GM12878 (cell line): ENCODE measurements around the gene ENAH. TPM values are rescaled to one million over a fixed set of nuclear protein-coding genes. Genes with fewer than 3 reads are reported as not detected.

ENCODE experiments used
- ATAC-seq: fragments of 200-7000 bp; cut with Tn5 transposase; 3 replicates; pipeline ENCODE4 v1.9.1; 2020; ENCODE audit warnings: mild to moderate bottlenecking, moderate library complexity
- BruUV-seq: library from RNA; stranded (reverse); fragments of 400-500 nt; replicated peaks from 2 replicates; lab custom pipeline; 2021; lab: Mats Ljungman, UMichigan
- CTCF ChIA-PET: fragments of 300-600 bp; sonication (Branson Sonifier 250); formaldehyde crosslinking; extraction: SDS; loops from one replicate; lab custom pipeline; 2021; ENCODE audit warnings: inconsistent platforms; lab: Yijun Ruan, JAX
- POLR2A ChIA-PET: fragments of 350-600 bp; formaldehyde crosslinking; extraction: SDS; loops from one replicate; lab custom pipeline; 2021; ENCODE audit warnings: inconsistent platforms; lab: Charles Lee
- RAD21 ChIA-PET: fragments of 300-600 bp; sonication (Branson Sonifier 250); formaldehyde crosslinking; loops from one replicate; lab custom pipeline; 2023; ENCODE audit warnings: antibody characterized with exemption; ENCODE audit not compliant: unreplicated experiment; lab: Charles Lee
- SMC1A ChIA-PET: fragments of 300-600 bp; sonication (Branson Sonifier 250); formaldehyde crosslinking; loops from one replicate; lab custom pipeline; 2023; ENCODE audit not compliant: unreplicated experiment, uncharacterized antibody; lab: Charles Lee
- DNase-seq: peaks from one replicate; pipeline ENCODE4 v3.0.0-alpha.2; 2011; ENCODE audit warnings: low read depth, low spot score
- FAIRE-seq: peaks from 3 replicates; lab custom pipeline; 2011; peaks lifted over from hg19 to GRCh38; lab: Jason Lieb, UNC
- H2AFZ ChIP-seq: 2 replicates; pipeline ENCODE4 v1.6.0; 2011; ENCODE audit warnings: low read depth, low read length, control low read depth; ENCODE audit not compliant: control insufficient read depth
- H3K27ac ChIP-seq: 2 replicates; pipeline ENCODE4 v1.5.1; 2011; ENCODE audit warnings: control low read depth; ENCODE audit not compliant: control insufficient read depth, insufficient read depth
- H3K27me3 ChIP-seq, 2 experiments: replicated peaks in 1 of 2; 2 replicates each; pipeline versions ENCODE4 v1.6.0 to v1.6.1; 2011; ENCODE audit warnings: low read length in 1 of 2; ENCODE audit not compliant: control insufficient read depth in 2 of 2, insufficient read depth in 2 of 2
- H3K36me3 ChIP-seq, 2 experiments: 2 replicates each; pipeline ENCODE4 v1.5.1; 2011; ENCODE audit warnings: low read length in 1 of 2; ENCODE audit not compliant: control insufficient read depth in 2 of 2, insufficient read depth in 2 of 2
- H3K4me1 ChIP-seq: 2 replicates; pipeline ENCODE4 v1.6.1; 2011; ENCODE audit warnings: mild to moderate bottlenecking, low read length, moderate library complexity, mixed read lengths; ENCODE audit not compliant: control insufficient read depth, insufficient read depth
- H3K4me2 ChIP-seq: 2 replicates; pipeline ENCODE4 v1.6.0; 2011; ENCODE audit warnings: control low read depth; ENCODE audit not compliant: control insufficient read depth, insufficient read depth
- H3K4me3 ChIP-seq: fragments of 200-600 bp; sonication (generic); 2 replicates; pipeline ENCODE4 v1.5.1; 2016
- H3K79me2 ChIP-seq: 2 replicates; pipeline ENCODE4 v1.6.0; 2011; ENCODE audit warnings: low read length; ENCODE audit not compliant: control insufficient read depth, insufficient read depth
- H3K9ac ChIP-seq: 2 replicates; pipeline ENCODE4 v1.8.0; 2011; ENCODE audit warnings: low read length, control low read depth, mixed read lengths; ENCODE audit not compliant: control insufficient read depth, insufficient read depth
- H3K9me3 ChIP-seq: replicated peaks from 3 replicates; pipeline ENCODE4 v1.5.1; 2011; ENCODE audit warnings: mild to moderate bottlenecking, low read length; ENCODE audit not compliant: control insufficient read depth, insufficient read depth
- H4K20me1 ChIP-seq: 2 replicates; pipeline ENCODE4 v1.6.0; 2011; ENCODE audit not compliant: control insufficient read depth, insufficient read depth
- CEBPB ChIP-seq, 2 experiments: fragments of 150-350 bp in 1 of 2; IDR thresholded peaks; 2 replicates each; pipeline ENCODE4 v1.6.1; 2012 to 2014; ENCODE audit warnings: low read depth in 2 of 2, low read length in 2 of 2, borderline replicate concordance in 1 of 2, inconsistent platforms in 1 of 2
- CREM ChIP-seq: IDR thresholded peaks from 2 replicates; pipeline ENCODE4 v1.6.1; 2014; ENCODE audit warnings: antibody characterized with exemption, low read depth
- E4F1 ChIP-seq: fragments of 450-650 bp; IDR thresholded peaks from 2 replicates; pipeline ENCODE4 v1.6.1; 2018; ENCODE audit warnings: borderline replicate concordance, mild to moderate bottlenecking; ENCODE audit not compliant: partially characterized antibody
- NFYA ChIP-seq: IDR thresholded peaks from 2 replicates; pipeline ENCODE4 v1.6.1; 2011; ENCODE audit warnings: low read depth, mild to moderate bottlenecking, low read length, improper control_type of control experiment, borderline replicate concordance
- ZNF207 ChIP-seq: fragments of 450-650 bp; IDR thresholded peaks from 2 replicates; pipeline ENCODE4 v1.6.1; 2014; ENCODE audit warnings: antibody characterized with exemption, mild to moderate bottlenecking, borderline replicate concordance
- WGBS: methylation state at CpG from one replicate; pipeline ENCODE4 v1.1.6; 2016; ENCODE audit warnings: low lambda C conversion rate; ENCODE audit not compliant: insufficient replicate concordance, insufficient coverage; ENCODE audit errors: missing lambda C conversion rate; 5-methylcytosine and 5-hydroxymethylcytosine counted together
- in situ Hi-C: fragments of 300-500 bp; cut with MboI; formaldehyde crosslinking; loops from 9 replicates; pipeline ENCODE4 v1.14.3; 2018; ENCODE audit warnings: mixed read lengths
- intact Hi-C: fragments of 100-400 bp; cut with micrococcal nuclease; formaldehyde crosslinking; loops from one replicate; pipeline ENCODE4 v1.14.2; 2022; ENCODE audit not compliant: unreplicated experiment
- polyA plus RNA-seq, 11 experiments: library from polyadenylated mRNA; depleted of rRNA in 4 of 11; unstranded in 6 of 11; stranded (reverse) in 5 of 11; fragments of >200 nt; fragmentation: Nextera tagmentation in 4 of 11; fragmentation: Illumina TruSeq in 1 of 11; extraction: Ambion mirVana in 4 of 11; extraction: Trizol in 1 of 11; gene quantifications; 1 replicate in 1 of 11; 2 replicates in 10 of 11; pipeline versions ENCODE4 v1.2.1 to v1.2.3, GENCODE V29; 2011 to 2016; ENCODE audit warnings: inconsistent platforms in 2 of 11, missing spikeins in 2 of 11, low read depth in 1 of 11
- total RNA-seq, 4 experiments: library from RNA; depleted of rRNA in 3 of 4; stranded (reverse); fragments of >200 nt in 3 of 4; fragmentation: Illumina TruSeq in 1 of 4; extraction: Trizol in 1 of 4; gene quantifications; 2 replicates each; pipeline versions ENCODE4 v1.2.1 to v1.2.3, GENCODE V29; 2013 to 2021
- TF ChIP-seq, protein P1 (sequence below): fragments of 450-650 bp; IDR thresholded peaks from 2 replicates; pipeline ENCODE4 v1.6.1; 2016; ENCODE audit warnings: mild to moderate bottlenecking
- TF ChIP-seq, protein P2 (sequence below): IDR thresholded peaks from 2 replicates; pipeline ENCODE4 v1.6.1; 2011; ENCODE audit warnings: mild to moderate bottlenecking, low read depth, low read length, moderate library complexity; ENCODE audit not compliant: insufficient replicate concordance

ENAH gene
- total and polyA plus RNA-seq, 10 of the 15 experiments (the other 5 are each of a cell fraction or from before 2014, with no cell fraction given), result under 0.01 to 0.62 (median 0.06) TPM; not detected in 5

DNA sequence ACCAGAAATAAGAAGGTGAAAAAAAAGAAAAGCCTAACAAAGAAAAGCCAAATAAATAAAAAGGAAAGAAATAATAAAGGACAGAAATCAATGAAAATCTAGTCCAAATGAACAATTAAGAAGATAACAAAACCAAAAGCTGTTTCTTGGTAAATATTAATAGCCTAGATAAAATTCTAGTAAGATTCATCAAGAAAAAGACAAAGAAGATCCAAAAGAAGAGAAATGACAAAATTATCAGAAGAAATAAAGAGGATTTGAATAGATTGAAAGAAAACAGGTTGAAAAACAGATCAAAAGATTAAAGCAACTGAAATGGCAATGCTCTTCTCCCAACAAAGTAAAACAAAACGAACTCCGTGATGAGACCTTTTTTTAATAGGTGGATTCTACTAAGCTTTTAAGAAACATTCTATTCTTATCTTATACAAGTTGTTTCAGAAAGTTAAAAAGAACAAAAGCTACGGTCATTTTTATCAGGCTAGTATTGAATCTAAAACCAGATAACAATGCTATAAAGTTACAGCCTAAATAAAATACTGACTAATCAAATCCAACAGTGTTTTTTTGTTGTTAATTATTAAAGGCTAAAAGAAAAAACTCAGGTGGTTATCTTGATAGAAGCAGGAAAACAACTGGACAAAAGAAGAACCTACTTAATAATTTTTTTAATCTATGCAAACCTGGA is 50.9 kb downstream of the ENAH start (continued):
- TF ChIP-seq CREM, result no peak
- no peak for TF ChIP-seq NFYA
- TF ChIP-seq E4F1, result no peak
- no peak for TF ChIP-seq ZNF207

DNA sequence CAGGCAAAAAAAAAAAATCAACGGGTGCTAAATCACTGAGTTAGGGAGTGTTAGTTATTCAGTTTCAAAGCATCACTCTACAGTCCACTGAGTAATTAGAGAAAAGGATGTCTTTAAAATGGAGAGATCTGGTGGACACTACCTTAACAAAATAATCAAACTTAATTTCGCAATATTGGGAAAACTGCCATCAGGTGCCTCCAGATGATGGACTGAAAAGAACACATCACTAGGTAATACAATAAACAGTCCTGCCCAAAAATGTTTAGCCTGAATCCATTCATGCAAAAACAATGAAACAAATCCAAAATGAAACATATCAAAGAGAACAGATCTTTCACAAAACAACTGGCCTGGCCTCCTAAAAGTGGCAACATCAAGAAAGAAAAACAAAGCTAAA is 54.1 kb downstream of the ENAH start:
- ChIA-PET POLR2A (no interaction called here), SMC1A (no interaction called here), RAD21 (no interaction called here), CTCF (no interaction called here)
- 80% methylated on average over 2 of the region's 2 CpGs for WGBS
- no peaks in the 10 kb centered on the region for H3K79me2 ChIP-seq
- H3K4me3 ChIP-seq, result no peak overlapping the region
- TF ChIP-seq, protein P1, sequence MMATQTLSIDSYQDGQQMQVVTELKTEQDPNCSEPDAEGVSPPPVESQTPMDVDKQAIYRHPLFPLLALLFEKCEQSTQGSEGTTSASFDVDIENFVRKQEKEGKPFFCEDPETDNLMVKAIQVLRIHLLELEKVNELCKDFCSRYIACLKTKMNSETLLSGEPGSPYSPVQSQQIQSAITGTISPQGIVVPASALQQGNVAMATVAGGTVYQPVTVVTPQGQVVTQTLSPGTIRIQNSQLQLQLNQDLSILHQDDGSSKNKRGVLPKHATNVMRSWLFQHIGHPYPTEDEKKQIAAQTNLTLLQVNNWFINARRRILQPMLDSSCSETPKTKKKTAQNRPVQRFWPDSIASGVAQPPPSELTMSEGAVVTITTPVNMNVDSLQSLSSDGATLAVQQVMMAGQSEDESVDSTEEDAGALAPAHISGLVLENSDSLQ, result no peak
- TF ChIP-seq, protein P2, sequence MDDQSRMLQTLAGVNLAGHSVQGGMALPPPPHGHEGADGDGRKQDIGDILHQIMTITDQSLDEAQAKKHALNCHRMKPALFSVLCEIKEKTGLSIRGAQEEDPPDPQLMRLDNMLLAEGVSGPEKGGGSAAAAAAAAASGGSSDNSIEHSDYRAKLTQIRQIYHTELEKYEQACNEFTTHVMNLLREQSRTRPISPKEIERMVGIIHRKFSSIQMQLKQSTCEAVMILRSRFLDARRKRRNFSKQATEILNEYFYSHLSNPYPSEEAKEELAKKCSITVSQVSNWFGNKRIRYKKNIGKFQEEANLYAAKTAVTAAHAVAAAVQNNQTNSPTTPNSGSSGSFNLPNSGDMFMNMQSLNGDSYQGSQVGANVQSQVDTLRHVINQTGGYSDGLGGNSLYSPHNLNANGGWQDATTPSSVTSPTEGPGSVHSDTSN, result no peak
- no peak for TF ChIP-seq CEBPB (IDR thresholded peaks at IDR 0.05; ENCODE audit: borderline replicate concordance in 1 of 2, low read depth in 2 of 2, low read length in 2 of 2)
- no peak overlapping the region for H3K4me2 ChIP-seq
- H3K4me1 ChIP-seq, result no peaks in the 10 kb centered on the region
- H4K20me1 ChIP-seq, result no peaks in the 10 kb centered on the region
- no peaks in the 10 kb centered on the region for H3K27me3 ChIP-seq
- DNase-seq (no peak), ATAC-seq (no peak), FAIRE-seq (no peak)
- intact Hi-C loops (loop anchor here (10.0 kb wide), 1 partner anchor 1074 kb away; no protein-coding TSS in a partner anchor), in situ Hi-C loops (no loop called here)
- H2AFZ ChIP-seq, result no peak overlapping the region
- no peak overlapping the region for H3K9ac ChIP-seq
- no TSS peak for BruUV-seq
- no peaks in the 10 kb centered on the region for H3K36me3 ChIP-seq
- H3K9me3 ChIP-seq, result no peaks in the 10 kb centered on the region
- no peak overlapping the region for H3K27ac ChIP-seq
